H1 (cell line): ENCODE data around the gene PID1.

Experiments used
- CREB1 ChIP-seq: IDR thresholded peaks from 2 replicates; pipeline ENCODE4 v1.6.1; 2012; ENCODE audit warnings: inconsistent platforms
- EP300 ChIP-seq, 2 experiments: IDR thresholded peaks; 1 replicate in 1 of 2; 2 replicates in 1 of 2; pipeline ENCODE4 v1.6.1; 2011 to 2012; ENCODE audit warnings: low read depth in 2 of 2, low read length in 2 of 2, mild to moderate bottlenecking in 2 of 2, borderline replicate concordance in 1 of 2, inconsistent platforms in 1 of 2, moderate library complexity in 1 of 2
- EZH2 ChIP-seq: fragments of 200-600 bp; sonication (generic); IDR thresholded peaks from 2 replicates; pipeline ENCODE4 v1.7.1; 2012; ENCODE audit warnings: low read depth, mild to moderate bottlenecking, moderate library complexity, low read length, inconsistent platforms; ENCODE audit not compliant: severe bottlenecking
- POLR2A ChIP-seq, 2 experiments: IDR thresholded peaks; 1 replicate in 1 of 2; 2 replicates in 1 of 2; pipeline ENCODE4 v1.6.1; 2011; ENCODE audit warnings: low read depth in 2 of 2, low read length in 2 of 2, mild to moderate bottlenecking in 2 of 2; ENCODE audit errors: control extremely low read depth in 1 of 2
- SIN3A ChIP-seq, 2 experiments: IDR thresholded peaks in 1 of 2; conservative IDR thresholded peaks in 1 of 2; 2 replicates each; pipeline ENCODE4 v1.6.1; 2011 to 2012; ENCODE audit warnings: low read length in 2 of 2, improper control_type of control experiment in 1 of 2, low read depth in 1 of 2, mild to moderate bottlenecking in 1 of 2
- SP2 ChIP-seq: IDR thresholded peaks from 2 replicates; pipeline ENCODE4 v1.6.1; 2012; ENCODE audit warnings: mild to moderate bottlenecking, low read length, inconsistent platforms
- ZNF274 ChIP-seq: IDR thresholded peaks from 2 replicates; pipeline ENCODE4 v1.7.0; 2012; ENCODE audit warnings: low read length, borderline replicate concordance; ENCODE audit errors: extremely low read depth
- TF ChIP-seq, protein P1 (sequence below), 3 experiments: IDR thresholded peaks; 1 replicate in 2 of 3; 2 replicates in 1 of 3; pipeline versions ENCODE4 v1.5.1 to v1.6.1; 2011; ENCODE audit warnings: low read length in 3 of 3, mild to moderate bottlenecking in 3 of 3, inconsistent platforms in 2 of 3, low read depth in 1 of 3, moderate library complexity in 1 of 3; ENCODE audit not compliant: insufficient read depth in 1 of 3; ENCODE audit errors: control extremely low read depth in 1 of 3
- TF ChIP-seq, protein P2 (sequence below): IDR thresholded peaks from 2 replicates; pipeline ENCODE4 v1.6.1; 2011; ENCODE audit warnings: low read depth, mild to moderate bottlenecking, low read length; ENCODE audit not compliant: insufficient read depth

DNA sequence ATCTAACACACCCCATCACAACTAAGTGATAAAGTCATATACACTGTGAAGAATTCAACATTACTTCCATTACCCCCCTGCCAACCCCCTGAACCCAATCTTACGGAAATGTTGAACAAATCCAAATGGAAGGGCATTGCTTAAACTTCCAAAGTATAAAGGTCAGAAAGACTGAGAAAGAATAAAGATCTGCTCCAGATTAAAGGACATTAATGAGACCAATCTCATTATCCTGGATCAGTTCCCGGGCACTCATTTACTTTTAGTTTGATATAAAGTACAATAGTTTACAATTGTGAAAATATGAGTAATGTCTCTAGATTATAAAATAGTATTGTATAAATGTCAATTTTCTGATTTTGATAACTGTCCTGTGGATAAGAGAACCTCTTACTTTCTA lies 229.4 kb downstream of the PID1 start:
- TF ChIP-seq SP2 (no peak), ZNF274 (no peak), CREB1 (no peak), POLR2A (IDR thresholded peaks at IDR 0.05; ENCODE audit: control extremely low read depth in 1 of 2, low read depth in 2 of 2, low read length in 2 of 2) (no peak), SIN3A (conservative IDR thresholded peaks at IDR 0.05 in 1 of 2, IDR thresholded peaks at IDR 0.05 in 1 of 2; ENCODE audit: low read depth in 1 of 2, low read length in 2 of 2) (no peak), EP300 (IDR thresholded peaks at IDR 0.05; ENCODE audit: borderline replicate concordance in 1 of 2, low read depth in 2 of 2, low read length in 2 of 2) (no peak), EZH2 (no peak)
- TF ChIP-seq, protein P1, sequence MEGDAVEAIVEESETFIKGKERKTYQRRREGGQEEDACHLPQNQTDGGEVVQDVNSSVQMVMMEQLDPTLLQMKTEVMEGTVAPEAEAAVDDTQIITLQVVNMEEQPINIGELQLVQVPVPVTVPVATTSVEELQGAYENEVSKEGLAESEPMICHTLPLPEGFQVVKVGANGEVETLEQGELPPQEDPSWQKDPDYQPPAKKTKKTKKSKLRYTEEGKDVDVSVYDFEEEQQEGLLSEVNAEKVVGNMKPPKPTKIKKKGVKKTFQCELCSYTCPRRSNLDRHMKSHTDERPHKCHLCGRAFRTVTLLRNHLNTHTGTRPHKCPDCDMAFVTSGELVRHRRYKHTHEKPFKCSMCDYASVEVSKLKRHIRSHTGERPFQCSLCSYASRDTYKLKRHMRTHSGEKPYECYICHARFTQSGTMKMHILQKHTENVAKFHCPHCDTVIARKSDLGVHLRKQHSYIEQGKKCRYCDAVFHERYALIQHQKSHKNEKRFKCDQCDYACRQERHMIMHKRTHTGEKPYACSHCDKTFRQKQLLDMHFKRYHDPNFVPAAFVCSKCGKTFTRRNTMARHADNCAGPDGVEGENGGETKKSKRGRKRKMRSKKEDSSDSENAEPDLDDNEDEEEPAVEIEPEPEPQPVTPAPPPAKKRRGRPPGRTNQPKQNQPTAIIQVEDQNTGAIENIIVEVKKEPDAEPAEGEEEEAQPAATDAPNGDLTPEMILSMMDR (IDR thresholded peaks at IDR 0.05; ENCODE audit: control extremely low read depth in 1 of 3, insufficient read depth in 1 of 3, low read depth in 1 of 3, low read length in 3 of 3), result no peak
- TF ChIP-seq, protein P2, sequence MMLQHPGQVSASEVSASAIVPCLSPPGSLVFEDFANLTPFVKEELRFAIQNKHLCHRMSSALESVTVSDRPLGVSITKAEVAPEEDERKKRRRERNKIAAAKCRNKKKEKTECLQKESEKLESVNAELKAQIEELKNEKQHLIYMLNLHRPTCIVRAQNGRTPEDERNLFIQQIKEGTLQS, result no peak
